ENCODE measurements around the gene MACROD2.

MACROD2 gene

DNA sequence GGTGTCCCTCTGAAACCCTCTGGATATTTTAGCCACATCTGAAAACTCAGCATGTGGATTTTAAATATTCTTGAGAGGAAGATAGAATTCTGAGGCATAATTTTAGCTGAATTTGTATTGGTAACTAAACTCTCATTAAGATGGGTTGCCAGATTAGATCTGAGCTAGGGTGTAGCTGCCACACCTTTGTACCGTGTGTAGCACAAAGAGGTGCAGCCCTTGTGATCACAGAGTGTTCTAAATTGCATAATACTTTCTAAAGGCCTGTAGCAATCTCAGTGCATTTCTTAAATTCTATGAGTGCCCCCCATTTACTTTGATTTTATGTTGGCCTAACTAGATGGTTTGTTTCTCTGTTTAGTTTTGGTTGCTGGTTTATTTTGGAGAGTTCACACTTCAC, 289.1 kb downstream of the MACROD2 start:
- DNase-seq, result no peak

DNA sequence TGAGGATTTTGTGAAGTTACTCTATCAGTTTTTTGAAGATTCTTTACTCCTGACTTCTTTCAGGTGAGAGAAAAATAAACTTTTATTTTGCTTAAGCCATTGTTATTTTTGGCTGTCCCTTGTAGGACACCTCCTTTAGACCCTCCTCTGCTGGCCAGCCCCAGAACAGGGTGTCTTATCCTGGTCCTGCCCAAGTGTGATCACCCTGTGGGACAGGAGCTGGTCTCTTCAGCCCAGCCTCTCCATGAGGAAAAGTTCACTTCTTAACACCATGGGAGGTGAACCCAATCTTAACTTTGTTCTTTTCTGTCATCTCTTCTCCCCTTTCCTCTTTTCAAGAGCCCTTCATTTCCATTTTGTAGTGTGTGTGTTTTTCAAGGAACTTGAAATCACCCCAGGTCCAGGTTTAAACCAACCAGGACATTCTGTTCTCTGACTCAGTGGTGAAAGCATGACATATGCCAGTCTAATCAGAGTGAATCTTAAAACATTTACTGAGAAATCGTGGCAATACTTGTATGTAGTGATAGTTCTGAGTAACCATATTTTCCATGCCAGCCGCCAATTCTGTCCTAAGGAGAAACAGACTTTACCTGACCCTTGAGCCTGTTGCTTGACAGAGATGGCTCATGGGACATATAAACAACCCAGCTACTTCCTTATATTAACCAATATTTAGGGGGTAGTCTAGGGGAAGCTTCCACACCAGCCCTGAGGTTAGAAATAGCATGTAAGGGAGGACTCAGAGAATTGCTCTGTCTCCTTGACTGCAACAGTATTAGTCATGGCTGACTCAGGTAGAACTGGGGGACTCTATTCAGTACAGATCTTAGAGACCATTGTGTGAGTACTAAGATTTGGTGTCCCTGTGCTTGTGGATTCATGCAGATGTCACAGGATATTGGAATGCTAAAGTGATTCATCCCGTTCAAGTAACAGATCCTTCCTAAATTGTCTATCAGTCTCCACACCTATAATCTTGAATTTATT, 293.3 kb downstream of the MACROD2 start:
- no peak for DNase-seq

DNA sequence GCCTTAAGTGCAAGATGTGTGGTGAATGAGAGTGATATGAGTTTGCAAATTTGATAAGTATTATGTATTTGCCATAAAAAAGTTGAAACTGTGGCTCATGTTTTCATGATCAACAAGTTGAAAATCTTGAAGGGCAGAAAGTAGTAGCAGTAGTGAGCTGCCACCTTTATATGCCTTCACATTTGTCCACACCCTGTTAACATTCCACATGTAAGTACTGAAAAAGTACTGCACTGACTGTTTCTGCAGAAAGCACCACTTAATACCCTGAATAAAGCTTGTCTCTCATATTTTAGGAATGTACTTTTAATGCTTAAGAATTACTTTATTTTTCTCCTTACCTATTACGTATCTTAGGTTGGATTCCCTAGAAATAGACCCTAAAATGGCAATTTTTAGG, 296.2 kb downstream of the MACROD2 start:
- no peak for DNase-seq

DNA sequence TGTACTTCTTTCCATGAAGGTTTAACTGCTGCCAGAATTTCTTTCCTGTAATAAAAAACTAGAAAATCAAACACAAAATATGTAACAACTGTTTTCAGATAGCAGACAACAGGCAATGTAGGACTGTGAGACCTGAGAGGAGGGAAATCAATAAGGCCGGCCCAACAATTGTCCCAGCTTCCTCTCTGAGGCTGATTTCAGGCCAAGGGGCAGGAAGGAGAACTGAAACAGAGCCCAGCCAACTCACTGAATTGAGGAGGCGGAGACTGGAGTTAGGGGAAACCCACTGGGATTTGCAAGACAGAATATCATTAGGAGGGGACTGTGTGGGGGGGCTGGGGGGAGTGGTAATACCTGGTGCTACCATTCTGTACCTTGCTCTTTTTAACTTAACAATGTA, 299.9 kb downstream of the MACROD2 start:
- no peak for DNase-seq

DNA sequence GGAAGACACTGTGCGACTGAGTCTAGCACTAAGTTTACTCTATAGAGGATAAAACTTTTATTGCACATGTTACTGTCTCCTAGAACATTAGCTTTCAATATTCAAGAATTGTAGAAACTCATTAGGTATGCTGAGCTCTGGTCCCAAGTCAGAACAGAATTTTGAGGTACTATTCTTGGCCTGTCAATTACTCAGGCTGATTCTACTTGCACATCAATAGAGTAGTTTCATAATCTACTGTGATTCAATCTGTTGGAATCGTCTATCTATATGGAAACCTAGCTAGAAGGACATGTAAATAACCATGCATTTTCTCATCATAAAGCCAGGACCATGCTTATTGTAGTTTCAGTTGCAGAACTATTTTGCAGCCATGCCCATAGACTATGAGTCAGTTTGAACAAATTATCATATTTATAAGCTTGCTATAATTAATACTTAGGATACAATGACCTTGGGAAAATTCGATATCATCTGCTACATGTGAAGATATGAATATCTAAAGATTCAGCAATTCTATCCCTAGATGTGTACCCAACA, 300.5 kb downstream of the MACROD2 start:
- no peak for DNase-seq

DNA sequence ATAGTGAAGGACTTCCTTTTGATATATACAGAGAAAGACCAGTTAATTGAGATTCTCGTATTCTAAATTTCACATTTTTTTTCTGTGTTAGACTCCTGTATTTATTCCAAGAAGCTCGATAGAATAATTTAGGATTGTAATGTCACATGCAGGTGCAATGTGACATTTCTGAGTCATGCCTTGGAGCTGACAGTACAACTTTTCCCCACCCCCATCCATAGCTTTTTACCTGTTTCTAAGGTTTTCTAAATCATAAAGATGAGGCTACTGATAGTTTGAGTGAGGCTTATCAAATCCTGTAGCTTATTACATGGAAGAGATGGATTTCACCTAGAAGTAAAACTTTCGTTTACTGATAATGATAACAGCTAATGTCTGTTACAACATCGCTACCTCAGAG, 304.5 kb downstream of the MACROD2 start:
- DNase-seq, result no peak

DNA sequence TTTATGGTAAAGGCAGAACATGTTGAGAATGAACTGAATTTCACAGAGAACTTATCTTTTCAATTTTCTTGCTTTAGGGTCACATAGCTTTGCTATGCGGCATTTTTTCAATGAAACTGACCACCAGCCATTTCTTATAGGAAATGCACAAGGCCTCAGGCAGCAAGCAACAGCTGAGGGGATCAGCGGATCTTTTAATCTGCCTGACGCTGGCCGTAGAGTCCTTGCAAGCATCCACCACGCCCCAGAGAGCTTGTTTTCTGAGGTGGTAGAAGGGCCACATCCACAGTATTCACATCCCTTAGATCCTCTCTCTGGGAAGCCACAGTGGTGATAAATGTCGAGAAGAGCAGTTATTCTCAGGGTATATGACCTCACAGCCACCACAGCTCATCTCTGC, 307.8 kb downstream of the MACROD2 start:
- no peak for DNase-seq

DNA sequence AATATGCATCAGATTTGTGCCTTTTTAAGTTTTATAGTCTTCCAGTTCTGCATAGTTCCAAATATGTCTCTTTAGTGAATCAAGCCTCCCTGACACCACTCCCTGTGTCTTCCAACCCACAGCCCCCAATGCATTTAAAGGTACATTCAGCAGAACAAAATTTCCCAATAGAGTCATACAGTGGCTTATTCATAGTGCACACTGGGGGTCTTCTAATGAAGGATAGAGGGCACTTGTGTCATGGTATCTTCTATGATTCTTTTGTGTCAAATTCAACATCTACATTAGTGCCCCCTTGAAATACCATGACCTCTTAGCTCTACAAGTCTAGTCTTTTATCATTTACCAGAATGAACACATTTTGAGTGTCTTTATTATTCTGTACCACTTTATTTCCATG, 308.3 kb downstream of the MACROD2 start:
- DNase-seq, result no peak

DNA sequence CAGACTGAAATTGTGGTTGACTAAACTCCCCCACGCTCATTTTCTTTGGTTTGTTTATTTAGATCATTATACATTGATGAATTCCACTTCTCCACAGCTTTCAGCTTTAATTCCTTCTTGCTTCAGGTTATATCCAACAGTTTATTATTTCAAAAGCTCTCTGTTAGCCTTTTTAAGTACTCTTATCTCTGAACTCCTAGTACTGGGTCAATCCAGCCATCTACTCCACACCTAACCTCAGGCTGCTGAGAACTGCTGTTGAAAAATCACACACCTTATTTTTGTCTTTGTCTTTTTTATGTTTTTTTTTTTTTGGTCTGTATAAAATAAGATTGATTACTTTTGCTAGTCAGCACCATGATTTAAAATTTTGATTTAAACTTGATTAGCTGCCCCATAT, 309.2 kb downstream of the MACROD2 start:
- no peak for DNase-seq

DNA sequence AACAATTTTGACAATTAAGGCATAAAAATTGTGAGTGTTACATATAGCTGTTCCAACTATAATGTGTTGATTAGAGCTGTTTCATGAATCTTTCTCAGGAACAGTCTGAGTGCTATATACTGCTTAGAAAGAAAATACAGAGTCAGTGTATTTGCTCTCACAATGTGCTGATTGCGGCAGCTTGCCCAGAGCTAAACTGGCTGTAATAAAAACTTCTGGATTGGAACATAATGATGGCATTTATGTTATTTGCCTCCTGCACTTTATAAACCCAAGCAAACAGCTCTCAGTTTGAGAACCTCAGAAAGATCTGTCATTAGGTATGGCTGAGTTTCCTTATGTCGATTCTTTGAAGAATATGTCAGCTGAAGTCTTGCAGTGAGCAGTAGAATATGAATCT, 312.6 kb downstream of the MACROD2 start:
- no peak for DNase-seq

DNA sequence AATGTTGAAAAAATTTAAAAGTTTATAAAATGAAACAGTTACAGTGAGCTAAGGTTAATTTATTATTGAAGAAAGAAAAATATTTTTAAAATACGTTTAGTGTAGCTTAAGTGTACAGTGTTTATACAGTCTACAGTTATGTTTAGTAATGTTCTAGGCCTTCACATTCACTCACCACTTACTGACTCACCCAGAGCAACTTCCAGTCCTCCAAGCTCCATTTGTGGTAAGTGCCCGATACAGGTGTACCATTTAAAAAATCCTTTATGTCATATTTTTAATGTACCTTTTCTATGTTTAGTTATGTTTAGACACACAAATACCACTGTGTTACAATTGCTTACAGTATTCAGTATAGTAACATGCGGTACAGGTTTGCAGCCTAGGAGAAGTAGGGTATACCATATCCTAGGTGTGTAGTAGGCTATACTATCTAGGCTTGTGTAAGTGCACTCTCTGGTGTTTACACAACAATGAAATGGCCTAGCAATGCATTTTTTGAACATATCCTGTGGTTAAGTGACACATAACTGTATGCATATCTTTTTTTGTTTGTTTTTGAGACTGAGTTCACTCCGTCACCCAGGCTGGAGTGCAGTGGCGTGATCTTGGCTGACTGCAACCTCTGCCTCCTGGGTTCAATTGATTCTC, 315.8 kb downstream of the MACROD2 start:
- DNase-seq, result no peak

DNA sequence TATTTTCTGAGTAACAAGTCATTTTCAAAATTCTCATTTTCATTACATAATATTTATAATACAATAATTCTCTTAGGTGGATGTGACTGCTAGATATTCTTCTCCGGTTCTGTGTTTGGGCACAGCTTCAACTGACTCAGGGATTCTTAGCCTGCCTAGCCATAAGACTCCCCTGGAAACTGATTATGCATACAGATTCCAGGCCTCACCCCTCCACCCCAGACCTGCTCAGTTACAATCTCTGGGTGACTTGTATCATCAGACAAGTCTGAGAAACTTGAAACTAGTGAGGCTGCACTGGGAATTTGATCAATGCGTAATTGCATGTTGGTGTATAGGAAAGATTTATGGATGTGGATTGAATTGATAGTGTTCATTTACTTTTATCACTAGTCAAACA, 316.7 kb downstream of the MACROD2 start:
- DNase-seq, result no peak

DNA sequence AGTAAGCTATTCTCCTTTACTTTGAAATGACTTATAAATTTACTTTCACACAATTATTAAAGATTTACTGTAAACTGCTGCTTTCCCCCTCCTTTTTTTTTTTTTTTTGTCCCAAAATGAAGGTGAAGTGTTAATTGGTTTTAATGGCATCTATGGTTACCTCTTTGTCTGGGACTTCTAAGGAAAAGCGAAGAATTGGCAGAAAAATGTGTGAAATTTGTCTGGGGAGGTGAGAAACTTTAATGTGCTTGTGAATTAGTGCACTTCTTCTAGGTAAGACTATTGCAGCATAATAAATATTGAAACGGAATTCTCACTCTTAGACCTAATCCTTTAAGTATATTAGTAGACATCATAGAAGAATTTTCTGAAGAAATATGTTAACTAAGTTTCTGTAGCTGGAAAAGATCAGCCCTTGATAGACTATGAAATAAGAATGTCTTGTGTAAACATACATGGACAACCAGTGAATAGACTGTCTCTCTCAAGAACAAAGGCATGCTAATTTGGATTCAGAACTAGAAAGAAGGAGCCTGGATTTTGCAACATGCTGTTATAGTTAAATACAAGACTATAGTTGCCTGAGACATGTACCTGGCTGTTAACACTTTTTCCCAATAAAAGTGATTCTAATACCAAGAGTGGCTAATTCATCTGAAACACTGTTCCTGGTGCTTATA, 318.2 kb downstream of the MACROD2 start:
- no peak for DNase-seq

DNA sequence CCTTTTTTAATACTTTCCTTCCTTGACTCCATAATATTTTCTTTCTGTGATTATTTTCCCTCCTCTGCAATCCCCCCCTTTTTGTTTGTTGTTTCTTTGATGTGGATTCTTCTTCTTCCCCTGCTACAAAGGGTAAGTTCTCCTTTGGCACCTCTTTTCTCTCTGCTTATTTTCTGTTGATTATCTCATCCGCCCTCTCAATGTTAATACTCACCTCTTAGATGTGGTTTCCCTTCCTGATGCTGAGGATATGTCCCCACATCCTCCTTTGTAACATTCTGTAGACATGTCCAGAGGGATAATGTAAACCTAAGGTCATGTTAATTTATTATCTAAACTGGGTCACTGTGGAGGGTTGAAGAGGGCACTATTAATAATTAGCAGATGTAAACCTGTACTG, 324.4 kb downstream of the MACROD2 start:
- no peak for DNase-seq

DNA sequence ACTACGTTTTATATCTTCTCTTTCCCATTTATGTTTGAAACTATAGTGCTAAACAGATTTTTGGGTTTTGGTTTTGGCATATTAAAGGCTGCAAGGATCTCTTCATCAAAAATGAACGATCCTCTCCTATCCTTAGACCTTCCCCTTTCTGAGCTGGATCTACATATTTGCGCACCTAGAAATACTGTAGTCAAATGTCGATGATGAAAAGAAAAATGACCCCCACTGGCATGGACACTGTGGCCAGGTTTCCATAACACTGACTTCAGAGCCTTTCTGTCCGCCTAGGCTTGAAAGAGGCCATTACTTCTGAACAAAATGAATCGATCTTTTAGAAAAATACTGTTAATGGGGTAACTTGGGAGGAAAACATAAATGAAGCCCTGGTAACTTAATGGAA, 336.3 kb downstream of the MACROD2 start:
- DNase-seq, result no peak

DNA sequence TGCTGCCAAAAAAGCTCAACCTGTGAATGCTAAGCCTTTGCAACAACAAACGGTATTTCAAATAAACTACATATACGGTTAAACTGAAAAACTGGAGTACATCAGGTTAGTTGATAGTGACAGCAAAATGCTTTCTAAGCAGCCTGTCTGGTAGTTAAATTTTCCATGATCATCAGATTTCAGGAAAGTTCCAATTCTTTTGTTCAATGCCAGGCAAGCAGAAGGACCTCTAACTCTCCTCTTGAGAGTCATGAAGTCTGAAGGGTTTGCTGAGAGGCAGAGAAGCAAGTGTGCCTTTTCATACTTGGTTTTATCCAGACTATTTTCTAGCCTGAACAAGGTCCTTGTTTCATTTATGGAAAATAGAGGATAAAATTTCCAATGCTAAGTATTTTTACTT, 337.6 kb downstream of the MACROD2 start:
- no peak for DNase-seq

DNA sequence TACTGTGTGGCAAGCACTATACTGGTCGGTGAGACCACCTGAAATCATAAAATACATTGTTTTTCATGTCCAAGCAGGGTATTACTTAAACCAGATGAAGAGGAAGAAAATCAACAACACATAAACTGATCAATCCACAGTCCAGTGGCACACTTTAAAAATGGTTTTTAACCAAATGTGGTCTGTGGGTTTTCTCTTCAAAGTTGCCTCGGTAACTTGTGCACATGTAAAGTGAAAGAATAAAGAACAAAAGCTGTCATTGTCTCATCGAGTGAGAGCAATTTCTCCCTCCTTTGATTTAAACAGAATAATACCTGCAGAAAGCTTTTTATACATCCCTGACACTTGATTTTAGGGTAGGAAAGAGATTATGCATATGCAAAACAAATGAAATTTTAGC, 338.4 kb downstream of the MACROD2 start:
- no peak for DNase-seq

DNA sequence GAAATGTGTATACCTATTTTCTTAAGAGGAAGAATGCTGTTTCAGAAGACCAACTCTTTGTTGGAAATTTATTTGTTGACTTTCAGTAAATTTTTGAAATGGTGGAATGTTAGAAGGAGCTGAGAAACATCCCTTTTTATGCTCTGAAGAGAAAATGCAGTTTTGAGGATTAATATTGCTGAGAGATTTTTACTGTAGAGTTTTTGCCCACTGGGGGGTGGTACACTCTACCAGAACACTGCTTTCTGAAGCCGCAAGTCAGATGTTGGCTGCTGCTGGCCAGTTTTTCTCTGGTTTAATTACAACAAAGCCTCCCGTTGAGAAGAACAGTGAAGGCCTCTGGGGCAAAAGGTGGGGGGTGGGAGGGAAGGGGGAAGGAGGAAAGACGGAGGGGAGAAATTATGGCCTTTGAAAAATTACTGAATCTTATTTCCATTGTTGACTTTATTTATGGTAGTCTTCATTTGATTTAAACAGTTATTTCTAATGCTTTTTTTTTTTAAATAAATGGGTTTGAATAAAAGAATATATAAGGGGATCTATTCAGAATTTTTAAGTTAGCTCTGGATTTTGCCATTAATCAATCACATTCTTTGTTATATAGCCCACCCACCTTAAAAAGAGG, 339.1 kb downstream of the MACROD2 start:
- DNase-seq, result no peak

DNA sequence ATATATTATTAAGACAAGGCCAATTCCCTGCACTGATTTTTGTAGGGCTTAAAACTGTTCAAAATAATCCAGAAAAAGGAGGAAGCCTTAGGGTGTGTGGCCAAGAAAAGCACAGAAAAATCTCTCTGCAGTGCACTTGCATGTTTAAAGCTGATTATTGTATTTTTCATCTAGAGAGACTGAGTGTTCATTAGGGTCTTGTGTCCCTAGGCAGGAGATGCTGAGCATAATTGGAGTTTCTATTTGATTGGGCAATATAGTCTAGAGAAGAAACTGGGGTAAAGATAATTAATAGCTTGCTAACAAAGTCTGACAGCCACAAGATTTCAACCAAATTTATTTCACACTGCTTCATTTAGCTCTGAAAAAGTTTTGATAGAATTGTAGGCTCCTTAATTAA, 339.7 kb downstream of the MACROD2 start:
- DNase-seq, result no peak

DNA sequence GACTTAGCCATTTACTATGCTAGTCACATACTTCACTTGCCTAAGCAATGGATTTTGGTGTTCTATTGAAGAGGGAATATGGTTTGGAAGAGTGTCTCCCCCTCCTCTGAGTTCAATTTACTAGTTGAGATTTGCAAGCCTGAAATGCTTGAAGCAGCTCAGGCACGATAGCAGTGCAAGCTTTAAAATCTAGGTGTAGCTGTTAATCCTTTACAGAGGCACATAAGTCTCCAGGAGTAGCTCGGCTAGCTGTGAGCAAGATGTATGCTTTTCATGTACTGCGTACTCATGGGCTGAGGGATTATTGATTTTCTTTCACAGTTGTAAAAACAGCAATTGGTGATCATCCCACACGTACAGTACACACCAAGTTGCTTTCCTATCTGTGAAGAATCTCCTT, 341.4 kb downstream of the MACROD2 start:
- DNase-seq, result no peak

DNA sequence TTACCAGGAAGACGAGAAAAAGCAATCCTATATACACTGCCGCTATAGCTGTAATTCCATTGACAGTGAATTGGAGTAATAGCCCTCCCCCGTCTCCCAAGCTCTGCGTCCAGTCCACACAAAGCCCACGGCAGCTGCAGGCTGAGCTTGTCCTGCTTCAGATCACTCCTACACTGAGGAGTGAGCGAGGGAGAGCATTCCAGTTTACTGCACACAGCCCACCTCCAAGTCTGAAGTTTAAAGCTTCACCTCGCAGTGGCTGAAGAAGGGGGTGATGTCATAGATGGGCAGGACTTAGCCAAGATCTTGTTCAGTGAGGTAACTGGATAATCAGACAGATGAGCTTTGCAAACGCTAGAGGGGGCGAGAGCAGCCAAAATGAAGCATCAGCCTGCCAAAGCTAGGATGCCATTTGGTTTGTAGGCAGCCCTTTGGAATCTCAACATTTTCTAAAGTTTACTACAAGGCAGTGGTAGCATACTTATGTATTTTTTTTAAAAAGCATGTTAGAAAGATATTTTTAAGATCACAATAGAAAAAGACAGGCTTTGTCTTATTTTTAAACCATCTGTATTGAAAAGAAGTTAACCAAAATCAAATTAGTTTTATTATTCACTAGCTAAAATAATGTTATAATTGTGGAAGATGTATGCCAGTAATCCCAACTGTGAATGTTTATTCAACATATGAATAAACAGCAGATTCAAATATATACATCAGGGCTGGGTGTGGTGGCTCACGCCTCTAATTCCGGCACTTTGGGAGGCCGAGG, 342.3 kb downstream of the MACROD2 start, which contains the start of gene FLRT3:
Gene FLRT3 (minus strand): TSS at position 213 of the 772 bp plus-strand sequence. CDS start 10,106 bp downstream, outside the sequence.
- peak; percentile 83 for DNase-seq

DNA sequence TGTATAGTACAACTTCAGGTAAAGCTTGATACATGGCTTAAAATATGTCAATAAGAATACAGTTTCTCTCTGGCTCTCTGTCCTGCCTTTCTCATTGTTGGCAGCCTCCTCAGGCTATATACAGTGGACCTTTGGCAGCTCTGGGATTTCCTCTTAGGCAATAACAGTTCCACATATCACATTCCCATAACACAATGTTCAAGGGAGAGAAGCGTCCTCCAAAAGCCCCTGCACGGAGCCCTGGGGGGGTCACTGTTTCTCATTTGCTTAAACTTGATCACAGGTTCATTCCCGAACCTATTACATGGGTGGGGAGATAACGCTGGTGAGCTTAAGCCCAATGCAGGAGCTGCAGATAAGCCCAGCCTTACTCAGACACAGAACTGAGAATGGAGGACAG, 346.5 kb downstream of the MACROD2 start:
- no peak for DNase-seq

All from NCI-H510A (cell line).